Measurements from ENCODE around the gene SPDYE5.

The SPDYE5 gene

DNA sequence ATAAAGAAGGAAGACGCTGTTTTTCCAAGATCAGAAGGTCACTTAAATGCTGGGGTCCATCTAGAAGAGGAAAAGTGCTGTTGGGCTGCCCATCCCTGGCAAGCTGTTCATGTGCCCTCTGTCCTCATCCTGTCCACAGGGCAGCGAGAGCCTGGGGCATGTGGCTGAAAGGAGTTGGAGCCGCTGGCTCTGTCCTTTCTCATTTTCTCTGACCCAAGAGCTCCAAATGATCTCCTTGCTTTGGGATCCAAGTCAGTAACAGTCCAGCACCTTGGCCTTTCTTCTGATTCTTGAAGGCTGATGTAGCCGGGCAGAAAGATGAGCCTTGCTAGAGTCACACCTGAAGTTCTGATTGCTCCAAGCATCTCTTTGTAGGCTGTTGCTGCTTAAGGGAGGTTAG lies 44.4 kb downstream of the SPDYE5 start:
- no peak for DNase-seq
- H3K27ac Mint-ChIP-seq, result no peak overlapping the region
- H3K27me3 Mint-ChIP-seq (ENCODE audit: low read depth, poor library complexity), result peaks cover 2% of the 10 kb centered on the region
- H3K9me3 Mint-ChIP-seq, result no peaks in the 10 kb centered on the region
- peaks cover 42% of the 10 kb centered on the region for H3K36me3 Mint-ChIP-seq (ENCODE audit: low read depth)
- TF ChIP-seq CTCF (IDR thresholded peaks at IDR 0.05), result no peak
- H3K4me1 Mint-ChIP-seq, result peaks cover 8% of the 10 kb centered on the region
- H3K4me3 Mint-ChIP-seq, result no peak overlapping the region

DNA sequence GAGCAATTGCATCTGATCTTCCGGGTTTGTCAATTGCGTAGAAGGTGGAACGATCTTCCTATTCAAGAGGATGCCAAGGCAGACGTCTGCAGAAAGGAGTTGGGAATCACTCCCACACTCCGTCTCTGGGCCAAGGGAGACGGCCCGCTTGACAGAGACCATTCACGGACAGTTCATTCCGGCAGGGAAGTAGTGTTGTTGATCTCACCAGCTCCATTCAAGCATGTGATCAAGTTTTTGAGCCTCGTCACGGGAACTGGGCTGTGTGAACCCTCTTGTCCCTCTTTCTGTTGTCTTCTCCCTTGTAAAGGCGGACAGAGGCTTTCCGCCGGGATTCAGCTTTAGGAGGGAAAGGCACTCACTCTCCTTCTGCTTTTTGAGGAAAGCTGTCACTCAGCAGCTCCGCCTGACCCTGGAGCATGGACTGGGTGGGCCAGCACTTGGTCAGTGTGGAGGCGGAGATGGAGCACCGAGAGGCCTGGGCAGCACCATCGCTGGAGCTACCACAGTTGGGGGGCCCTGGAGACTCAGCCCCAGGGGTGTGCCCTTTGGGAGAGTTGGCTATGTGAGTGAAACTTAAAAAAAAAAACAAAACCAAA lies 44.9 kb downstream of the SPDYE5 start:
- no peak overlapping the region for H3K27ac Mint-ChIP-seq
- no peak overlapping the region for H3K4me3 Mint-ChIP-seq
- peaks cover 5% of the 10 kb centered on the region for H3K4me1 Mint-ChIP-seq
- peaks cover 7% of the 10 kb centered on the region for H3K27me3 Mint-ChIP-seq (ENCODE audit: low read depth, poor library complexity)
- DNase-seq, result no peak
- peaks cover 47% of the 10 kb centered on the region for H3K36me3 Mint-ChIP-seq (ENCODE audit: low read depth)
- TF ChIP-seq CTCF (IDR thresholded peaks at IDR 0.05), result no peak
- H3K9me3 Mint-ChIP-seq, result no peaks in the 10 kb centered on the region

DNA sequence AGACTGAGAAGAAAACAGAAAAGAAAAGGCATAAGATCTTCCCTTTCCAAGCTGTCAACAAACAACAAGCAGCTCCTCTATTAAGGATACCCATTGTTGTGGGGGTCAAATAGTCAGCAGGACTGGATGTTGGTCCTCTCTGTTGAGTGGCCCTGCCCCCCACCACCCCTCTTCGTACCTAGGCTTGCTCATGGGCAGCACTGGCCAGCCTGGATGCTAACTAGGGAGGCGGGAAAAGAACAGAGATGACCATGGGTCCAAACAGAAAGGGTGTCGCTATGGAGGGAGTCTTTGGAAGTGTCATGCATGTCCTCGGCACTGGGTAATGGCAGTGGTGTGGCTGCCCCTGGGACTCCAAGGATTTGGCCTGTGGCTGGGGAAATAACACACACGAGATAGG lies 45.6 kb downstream of the SPDYE5 start:
- Mint-ChIP-seq H3K27ac (no peak overlapping the region), H3K9me3 (no peaks in the 10 kb centered on the region), H3K27me3 (ENCODE audit: low read depth, poor library complexity) (peaks cover 7% of the 10 kb centered on the region), H3K4me1 (peaks cover 5% of the 10 kb centered on the region), H3K36me3 (ENCODE audit: low read depth) (peaks cover 48% of the 10 kb centered on the region), H3K4me3 (no peak overlapping the region)
- no peak for TF ChIP-seq CTCF (IDR thresholded peaks at IDR 0.05)
- DNase-seq, result no peak

GRCh38 chr7:75546237-75547015 lies 54.3 kb downstream of the SPDYE5 start:
- TF ChIP-seq CTCF (IDR thresholded peaks at IDR 0.05), result no peak
- H3K9me3 Mint-ChIP-seq, result no peaks in the 10 kb centered on the region
- no peak for DNase-seq
- H3K27me3 Mint-ChIP-seq (ENCODE audit: low read depth, poor library complexity), result peaks cover 5% of the 10 kb centered on the region
- H3K36me3 Mint-ChIP-seq (ENCODE audit: low read depth), result peaks cover 58% of the 10 kb centered on the region
- H3K27ac Mint-ChIP-seq, result peak overlapping the region; percentile 82
- H3K4me1 Mint-ChIP-seq, result peaks cover 14% of the 10 kb centered on the region
- no peak overlapping the region for H3K4me3 Mint-ChIP-seq

Measured in nephron progenitor cell (in vitro differentiated cells).